Neural progenitor cell (in vitro differentiated cells): ENCODE measurements around the gene OXLD1.

Experiments used
- CTCF ChIP-seq: fragments of 200-600 bp; sonication (generic); IDR thresholded peaks from 2 replicates; pipeline ENCODE4 v1.5.1; 2017; ENCODE audit warnings: antibody characterized with exemption, mild to moderate bottlenecking
- EZH2phosphoT487 ChIP-seq: fragments of 200-600 bp; sonication (generic); IDR thresholded peaks from 2 replicates; pipeline ENCODE4 v1.6.1; 2017; ENCODE audit warnings: antibody characterized with exemption

GRCh38 chr17:81715107-81715871 is 48.9 kb upstream of the OXLD1 start:
- TF ChIP-seq EZH2phosphoT487 (no peak), CTCF (no peak)
